AG04449 (cell line): ENCODE measurements around the gene BRD8.

ENCODE experiments used
- CTCF ChIA-PET: fragments of 350-600 bp; formaldehyde crosslinking; extraction: SDS; loops from one replicate; lab custom pipeline; 2021; ENCODE audit warnings: antibody characterized with exemption; lab: Yijun Ruan, JAX
- POLR2A ChIA-PET: fragments of 400-600, 350-600 bp; formaldehyde crosslinking; extraction: SDS; loops from one replicate; lab custom pipeline; 2020; ENCODE audit warnings: antibody characterized with exemption, inconsistent platforms; lab: Yijun Ruan, JAX
- DNase-seq: peaks from one replicate; pipeline ENCODE4 v3.0.0-alpha.2; 2010; ENCODE audit warnings: low read depth, low spot score
- H3K4me3 ChIP-seq: 2 replicates; pipeline ENCODE4 v1.5.1; 2011; ENCODE audit warnings: low read depth, mild to moderate bottlenecking, control low read depth, low read length
- CTCF ChIP-seq: IDR thresholded peaks from one replicate; pipeline ENCODE4 v1.5.1; 2011; ENCODE audit warnings: mild to moderate bottlenecking, moderate library complexity, low read length, control low read depth, inconsistent platforms; ENCODE audit not compliant: insufficient read depth; ENCODE audit errors: missing control alignments

The BRD8 gene

GRCh38 chr5:138178516-138179276, at the start of gene BRD8, which contains the start of gene KIF20A:
Gene BRD8 (minus strand): TSS chr5:138178630. CDS start chr5:138178614, 16 bp downstream.
Gene KIF20A (plus strand): TSS chr5:138179112. CDS start chr5:138179681, 569 bp downstream.
- peak within 1 kb of the TSS; percentile 84 for H3K4me3 ChIP-seq
- TF ChIP-seq CTCF: no peak
- DNase-seq: peak; percentile 67
- ChIA-PET CTCF (interaction anchor here (0.9 to 3.5 kb wide), 11 partner anchors 17 to 325 kb away, joined by 4 to 23 read pairs (median 6); no protein-coding TSS in a partner anchor), POLR2A (interaction anchor here (0.7 to 1.0 kb wide), 2 partner anchors 23 to 159 kb away, joined by 4 to 5 read pairs; partner anchors contain the start of gene FAM53C)

GRCh38 chr5:138226910-138227309, 48.5 kb upstream of the BRD8 start:
- TF ChIP-seq CTCF: no peak
- POLR2A ChIA-PET: no interaction called here
- no peak for DNase-seq
- CTCF ChIA-PET: interaction anchor here (6.2 kb wide), 1 partner anchor 16 kb away, joined by 52 read pairs; no protein-coding TSS in a partner anchor
- H3K4me3 ChIP-seq: no peak overlapping the region

GRCh38 chr5:138224712-138225111, 46.3 kb upstream of the BRD8 start:
- TF ChIP-seq CTCF: no peak
- no peak overlapping the region for H3K4me3 ChIP-seq
- ChIA-PET POLR2A (no interaction called here), CTCF (interaction anchor here (0.9 to 7.6 kb wide), 13 partner anchors 9 to 191 kb away, joined by 3 to 122 read pairs (median 12); partner anchors contain the start of genes CDC23 and KDM3B)
- no peak for DNase-seq

- CTCF ChIA-PET: interaction anchor here (0.8 to 7.6 kb wide), 29 partner anchors 10 to 226 kb away, joined by 3 to 122 read pairs (median 6); partner anchors contain the start of genes CDC23 and GFRA3
- H3K4me3 ChIP-seq: no peak overlapping the region
- no peak for DNase-seq
- POLR2A ChIA-PET: interaction anchor here (1.8 kb wide), 1 partner anchor 114 kb away, joined by 6 read pairs; the partner anchor contains the start of gene FAM53C
- TF ChIP-seq CTCF: no peak
These were observed 45.1 kb upstream of the BRD8 start for GRCh38 chr5:138223532-138223931.

- no peak overlapping the region for H3K4me3 ChIP-seq
- ChIA-PET CTCF (interaction anchor here (1.2 to 2.4 kb wide), 4 partner anchors 11 to 136 kb away, joined by 3 to 6 read pairs (median 4); partner anchors contain the start of gene KDM3B), POLR2A (no interaction called here)
- no peak for DNase-seq
- TF ChIP-seq CTCF: no peak
These were observed 38.4 kb upstream of the BRD8 start for GRCh38 chr5:138216799-138217198.
